ENCODE results near the gene CIB1. TPM values are rescaled to one million over a fixed set of nuclear protein-coding genes. Genes with fewer than 3 reads are reported as not detected.

The CIB1 gene
- total RNA-seq, 1 experiment from 2014 or later: 45.6 TPM

DNA sequence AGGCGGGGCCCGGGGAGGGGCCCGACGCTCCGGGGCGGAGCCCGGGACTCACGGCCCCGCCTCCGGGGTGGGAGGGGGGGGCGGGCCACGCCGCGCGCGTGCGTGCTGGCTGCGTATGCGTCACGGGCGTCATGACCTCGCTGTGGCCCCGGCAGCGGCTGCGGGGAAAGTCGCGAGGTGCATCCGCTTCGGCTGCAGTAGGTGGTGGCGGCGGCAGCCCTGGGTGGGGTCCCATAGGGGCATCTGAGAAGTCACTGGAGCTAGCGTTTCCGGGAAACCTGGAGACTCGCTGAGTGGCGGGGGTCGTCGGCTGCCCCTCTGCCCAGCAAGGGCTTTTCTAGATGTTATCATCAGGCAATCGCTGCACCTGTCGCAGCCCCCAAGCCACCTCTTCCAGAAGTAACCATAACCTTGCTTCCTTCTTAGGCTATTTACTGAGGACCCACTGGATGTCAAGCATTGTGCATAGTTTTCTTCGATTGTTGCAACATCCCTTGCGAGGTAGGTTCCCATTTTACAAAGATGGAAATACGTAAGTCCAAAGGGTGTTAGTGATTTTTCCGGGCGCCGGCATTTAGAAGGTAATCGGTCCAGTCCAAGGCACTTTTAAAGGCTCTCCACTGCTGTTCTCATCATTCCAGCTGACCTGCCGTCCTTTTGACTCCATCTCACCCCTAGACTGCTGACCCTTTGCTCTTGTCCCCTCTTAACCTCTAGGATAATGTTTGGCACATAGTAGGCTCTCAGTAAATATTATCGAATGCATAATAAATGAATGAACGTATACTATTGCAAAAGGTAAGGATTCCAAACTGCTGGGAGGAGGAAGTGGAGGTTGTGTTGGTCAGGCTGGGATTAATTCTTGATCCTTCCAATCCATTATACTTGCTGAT is 601 bp upstream of the CIB1 start, which contains the start of gene GDPGP1:
GDPGP1 (plus strand) TSS at position 114 of the 893 bp plus-strand sequence. CDS start 6,700 bp downstream, outside the sequence.
- DNase-seq (ENCODE audit: unreplicated experiment): peak; percentile 33
- POLR2A ChIA-PET: interaction anchor here (0.5 to 4.7 kb wide), 27 partner anchors 8 to 754 kb away, joined by 3 to 66 read pairs (median 5); partner anchors contain the start of genes AP3S2, NGRN, SEMA4B and TTLL13
- no peaks in the 10 kb centered on the region for H3K9me3 Mint-ChIP-seq (ENCODE audit: unreplicated experiment)
- peaks cover 34% of the 10 kb centered on the region for H3K36me3 Mint-ChIP-seq (ENCODE audit: insufficient read depth, unreplicated experiment)
- BruUV-seq (replicated peaks): no TSS peak
- H3K4me3 Mint-ChIP-seq (ENCODE audit: unreplicated experiment): peak within 1 kb of the TSS; percentile 85
- peaks cover 19% of the 10 kb centered on the region for H3K4me1 Mint-ChIP-seq (ENCODE audit: insufficient read depth, unreplicated experiment)
- no peak for TF ChIP-seq CTCF (IDR thresholded peaks at IDR 0.05; ENCODE audit: unreplicated experiment)
- intact Hi-C loops (cut with micrococcal nuclease): loop anchor here (2.0 to 5.0 kb wide), 3 partner anchors 30 to 337 kb away; partner anchors contain the start of gene NGRN
- H3K27me3 Mint-ChIP-seq (ENCODE audit: insufficient read depth, unreplicated experiment): no peaks in the 10 kb centered on the region
- CTCF ChIA-PET: interaction anchor here (0.5 to 4.8 kb wide), 10 partner anchors 13 to 93 kb away, joined by 3 to 48 read pairs (median 7); no protein-coding TSS in a partner anchor
- peak within 1 kb of the TSS; percentile 12 for H3K27ac Mint-ChIP-seq (ENCODE audit: low read depth, unreplicated experiment)

- POLR2A ChIA-PET: interaction anchor here (0.6 to 4.7 kb wide), 26 partner anchors 9 to 755 kb away, joined by 3 to 66 read pairs (median 6); partner anchors contain the start of genes AP3S2, NGRN, SEMA4B and TTLL13
Measured at GRCh38 chr15:90232941-90233386, 777 bp downstream of the CIB1 start.

GRCh38 chr15:90232196-90232595 is 1.5 kb downstream of the CIB1 start:
- BruUV-seq (replicated peaks): no TSS peak
- Mint-ChIP-seq H3K9me3 (ENCODE audit: unreplicated experiment) (no peaks in the 10 kb centered on the region), H3K4me1 (ENCODE audit: insufficient read depth, unreplicated experiment) (peaks cover 19% of the 10 kb centered on the region), H3K36me3 (ENCODE audit: insufficient read depth, unreplicated experiment) (peaks cover 43% of the 10 kb centered on the region), H3K27me3 (ENCODE audit: insufficient read depth, unreplicated experiment) (no peaks in the 10 kb centered on the region), H3K4me3 (ENCODE audit: unreplicated experiment) (peak overlapping the region; percentile 85), H3K27ac (ENCODE audit: low read depth, unreplicated experiment) (no peak overlapping the region)
- no peak for TF ChIP-seq CTCF (IDR thresholded peaks at IDR 0.05; ENCODE audit: unreplicated experiment)
- no peak for DNase-seq (ENCODE audit: unreplicated experiment)
- CTCF ChIA-PET: interaction anchor here (0.6 to 4.8 kb wide), 19 partner anchors 11 to 313 kb away, joined by 3 to 48 read pairs (median 4); partner anchors contain the start of gene TTLL13
- intact Hi-C loops (cut with micrococcal nuclease): loop anchor here (5.0 kb wide), 2 partner anchors 145 to 335 kb away; no protein-coding TSS in a partner anchor
- POLR2A ChIA-PET: interaction anchor here (0.6 to 4.7 kb wide), 18 partner anchors 10 to 467 kb away, joined by 3 to 66 read pairs (median 6); partner anchors contain the start of genes AP3S2, SEMA4B and TTLL13

More at GRCh38 chr15:90232941-90233386, 777 bp downstream of the CIB1 start:
- no peaks in the 10 kb centered on the region for H3K27me3 Mint-ChIP-seq (ENCODE audit: insufficient read depth, unreplicated experiment)
- no peak overlapping the region for H3K27ac Mint-ChIP-seq (ENCODE audit: low read depth, unreplicated experiment)
- peak; percentile 56 for TF ChIP-seq CTCF (IDR thresholded peaks at IDR 0.05; ENCODE audit: unreplicated experiment)
- H3K36me3 Mint-ChIP-seq (ENCODE audit: insufficient read depth, unreplicated experiment): peaks cover 36% of the 10 kb centered on the region
- CTCF ChIA-PET: interaction anchor here (0.6 to 4.8 kb wide), 21 partner anchors 12 to 368 kb away, joined by 3 to 48 read pairs (median 4); partner anchors contain the start of genes ARPIN and TTLL13
- no TSS peak for BruUV-seq (replicated peaks)
- intact Hi-C loops (cut with micrococcal nuclease): loop anchor here (1.0 to 5.0 kb wide), 3 partner anchors 53 to 336 kb away; no protein-coding TSS in a partner anchor
- H3K4me3 Mint-ChIP-seq (ENCODE audit: unreplicated experiment): peak overlapping the region; percentile 85
- H3K4me1 Mint-ChIP-seq (ENCODE audit: insufficient read depth, unreplicated experiment): peaks cover 19% of the 10 kb centered on the region
- H3K9me3 Mint-ChIP-seq (ENCODE audit: unreplicated experiment): no peaks in the 10 kb centered on the region
- no peak for DNase-seq (ENCODE audit: unreplicated experiment)

Data from MCF 10A (cell line).